ENCODE measurements around the gene NPM1. TPM values are rescaled to one million over a fixed set of nuclear protein-coding genes. Genes with fewer than 3 reads are reported as not detected.

NPM1 gene
- total RNA-seq, 1 experiment from 2014 or later: 3,194 TPM

Other genes with a start within 250 kb of the NPM1 start
- gene TLX3, start 78.6 kb upstream of the NPM1 start, total RNA-seq (2014; rRNA removed; shearing (Covaris generic)): not detected in 2 replicates
- 1.5 and 2.4 TPM in 2 replicates for gene FGF18, start 31.8 kb downstream of the NPM1 start, total RNA-seq (2014; rRNA removed; shearing (Covaris generic))

Data from G401 (cell line).